HCT116 (cell line): ENCODE results near the gene ATM. TPM values are rescaled to one million over a fixed set of nuclear protein-coding genes. Genes with fewer than 3 reads are reported as not detected.

Source experiments
- ATAC-seq: fragments of 200-7000 bp; cut with Tn5 transposase; 2 replicates; pipeline ENCODE4 v1.9.1; 2020; ENCODE audit warnings: mild to moderate bottlenecking, moderate library complexity
- BruUV-seq: library from RNA; stranded (reverse); fragments of 400-500 nt; replicated peaks from 2 replicates; lab custom pipeline; 2021; lab: Mats Ljungman, UMichigan
- CTCF ChIA-PET: fragments of 300-600 bp; sonication (Branson Sonifier 250); formaldehyde crosslinking; loops from one replicate; lab custom pipeline; 2021; ENCODE audit warnings: antibody characterized with exemption; lab: Charles Lee
- POLR2A ChIA-PET: fragments of 300-600, 350-600 bp; sonication (Branson Sonifier 250); formaldehyde crosslinking; loops from one replicate; lab custom pipeline; 2021; ENCODE audit warnings: antibody characterized with exemption; lab: Charles Lee
- RAD21 ChIA-PET, 2 experiments: fragments of 300-600 bp; sonication (Branson Sonifier 250); formaldehyde crosslinking; loops; one replicate each; lab custom pipeline; 2023; ENCODE audit warnings: low total read pairs in 2 of 2; ENCODE audit not compliant: uncharacterized antibody in 2 of 2, unreplicated experiment in 2 of 2, low non-redundant PET in 1 of 2; lab: Charles Lee
- DNase-seq: peaks from one replicate; pipeline ENCODE4 v3.0.0-alpha.2; 2010; ENCODE audit warnings: low read depth, low spot score
- H2AFZ ChIP-seq: fragments of 200-600 bp; shearing (Covaris generic), sonication (generic); 2 replicates; pipeline ENCODE4 v1.6.1; 2017; ENCODE audit warnings: low read depth, mixed run types, mixed read lengths, antibody characterized with exemption, low read length; ENCODE audit not compliant: poor library complexity, severe bottlenecking
- H3K27ac ChIP-seq: 2 replicates; pipeline ENCODE4 v1.5.1; 2012; ENCODE audit warnings: low read depth, low read length
- H3K27me3 ChIP-seq: fragments of 200-600 bp; sonication (generic); 2 replicates; pipeline ENCODE4 v1.6.1; 2016; ENCODE audit warnings: mixed run types, low read length, mixed read lengths; ENCODE audit not compliant: insufficient read depth
- H3K36me3 ChIP-seq, 2 experiments: fragments of 200-500 bp in 1 of 2; fragments of 200-600 bp in 1 of 2; sonication (Bioruptor generic) in 1 of 2; sonication (generic) in 1 of 2; 2 replicates each; pipeline versions ENCODE4 v1.5.1 to v1.6.1; 2014 to 2016; ENCODE audit warnings: low read length in 2 of 2, inconsistent platforms in 1 of 2, mixed read lengths in 1 of 2, mixed run types in 1 of 2; ENCODE audit not compliant: insufficient read depth in 2 of 2, control insufficient read depth in 1 of 2
- H3K4me1 ChIP-seq, 2 experiments: fragments of 200-600 bp in 1 of 2; sonication (generic) in 1 of 2; 2 replicates each; pipeline versions ENCODE4 v1.5.1 to v1.6.1; 2012 to 2017; ENCODE audit warnings: low read length in 2 of 2, inconsistent platforms in 1 of 2, mild to moderate bottlenecking in 1 of 2, mixed read lengths in 1 of 2, mixed run types in 1 of 2, moderate library complexity in 1 of 2; ENCODE audit not compliant: insufficient read depth in 2 of 2, control insufficient read depth in 1 of 2
- H3K4me2 ChIP-seq: fragments of 200-600 bp; sonication (generic); 2 replicates; pipeline ENCODE4 v1.6.1; 2017; ENCODE audit warnings: mixed run types, low read length, mixed read lengths
- H3K4me3 ChIP-seq, 2 experiments: fragments of 200-600 bp in 1 of 2; sonication (generic) in 1 of 2; replicated peaks in 1 of 2; 2 replicates each; pipeline ENCODE4 v1.5.1; 2011 to 2016; ENCODE audit warnings: low read length in 2 of 2, control low read depth in 1 of 2, low read depth in 1 of 2, mild to moderate bottlenecking in 1 of 2, mixed read lengths in 1 of 2, mixed run types in 1 of 2
- H3K79me2 ChIP-seq: fragments of 200-600 bp; sonication (generic); 2 replicates; pipeline ENCODE4 v1.6.1; 2017; ENCODE audit warnings: mild to moderate bottlenecking, mixed run types, low read length, moderate library complexity, mixed read lengths; ENCODE audit not compliant: insufficient read depth
- H3K9ac ChIP-seq: fragments of 200-600 bp; sonication (generic); 2 replicates; pipeline ENCODE4 v1.6.1; 2016; ENCODE audit warnings: low read length, mixed read lengths
- H3K9me2 ChIP-seq: fragments of 200-600 bp; sonication (generic), shearing (Covaris generic); 2 replicates; pipeline ENCODE4 v1.6.1; 2017; ENCODE audit warnings: mixed run types, mild to moderate bottlenecking, moderate library complexity; ENCODE audit not compliant: insufficient read depth
- H3K9me3 ChIP-seq, 2 experiments: fragments of 200-500 bp in 1 of 2; fragments of 200-600 bp in 1 of 2; sonication (Bioruptor generic) in 1 of 2; sonication (generic) in 1 of 2; 2 replicates each; pipeline ENCODE4 v1.6.1; 2014 to 2017; ENCODE audit warnings: low read length in 2 of 2, mixed read lengths in 2 of 2, inconsistent platforms in 1 of 2, low read depth in 1 of 2, mild to moderate bottlenecking in 1 of 2, mixed run types in 1 of 2, moderate library complexity in 1 of 2; ENCODE audit not compliant: control insufficient read depth in 1 of 2, insufficient read depth in 1 of 2
- H4K20me1 ChIP-seq: fragments of 200-600 bp; sonication (generic), shearing (Covaris generic); 2 replicates; pipeline ENCODE4 v1.6.1; 2017; ENCODE audit warnings: mixed run types, mild to moderate bottlenecking, moderate library complexity; ENCODE audit not compliant: insufficient read depth
- FOSL1 ChIP-seq: IDR thresholded peaks from 2 replicates; pipeline ENCODE4 v1.6.1; 2012; ENCODE audit warnings: low read depth
- MAX ChIP-seq: IDR thresholded peaks from 2 replicates; pipeline ENCODE4 v1.6.1; 2012
- RAD21 ChIP-seq: IDR thresholded peaks from 2 replicates; pipeline ENCODE4 v1.6.1; 2012; ENCODE audit warnings: low read depth, mild to moderate bottlenecking
- REST ChIP-seq: IDR thresholded peaks from 2 replicates; pipeline ENCODE4 v1.6.1; 2012; ENCODE audit warnings: low read depth
- SIN3A ChIP-seq: IDR thresholded peaks from 2 replicates; pipeline ENCODE4 v1.6.1; 2012; ENCODE audit warnings: low read depth
- YY1 ChIP-seq: IDR thresholded peaks from 2 replicates; pipeline ENCODE4 v1.6.1; 2011; ENCODE audit warnings: low read length, low read depth, moderate library complexity, mild to moderate bottlenecking; ENCODE audit not compliant: insufficient replicate concordance; ENCODE audit errors: extremely low read depth
- intact Hi-C: fragments of 100-400 bp; cut with micrococcal nuclease; formaldehyde crosslinking; loops from 2 replicates; pipeline ENCODE4 v1.10.0; 2022
- total RNA-seq: library from RNA; stranded (reverse); gene quantifications from one replicate; pipeline ENCODE4 v1.2.1, GENCODE V29; 2021; ENCODE audit not compliant: unreplicated experiment

Gene ATM
- total RNA-seq, 1 experiment from 2014 or later, result 32.2 TPM

- TF ChIP-seq RAD21 (no peak), MAX (no peak), REST (no peak), YY1 (no peak)
Measured at GRCh38 chr11:108319541-108320145, 96.8 kb downstream of the ATM start (continued).

GRCh38 chr11:108322666-108323065 lies 99.8 kb downstream of the ATM start:
- H3K4me1 ChIP-seq, result 0 out of 4 replicates have a peak, but pooled peaks cover 0 to 3% of the 10 kb centered on the region in 2 experiments
- no peak overlapping the region for H3K27ac ChIP-seq
- ChIA-PET CTCF (no interaction called here), RAD21 (no interaction called here), POLR2A (no interaction called here)
- H3K9ac ChIP-seq, result no peak overlapping the region
- TF ChIP-seq MAX, result no peak
- TF ChIP-seq FOSL1, result no peak
- no peak for TF ChIP-seq SIN3A
- no peak for TF ChIP-seq YY1
- intact Hi-C loops, result no loop called here
- peaks cover 8 to 9% of the 10 kb centered on the region in 2 experiments; a peak in 2 of 4 replicates for H3K36me3 ChIP-seq
- ATAC-seq (no peak), DNase-seq (no peak)
- no peak overlapping the region for H2AFZ ChIP-seq
- H3K9me2 ChIP-seq, result no peaks in the 10 kb centered on the region
- H3K9me3 ChIP-seq, result no peaks in the 10 kb centered on the region
- H3K27me3 ChIP-seq, result no peaks in the 10 kb centered on the region
- no peak overlapping the region for H3K4me3 ChIP-seq
- no peaks in the 10 kb centered on the region for H3K79me2 ChIP-seq
- H3K4me2 ChIP-seq, result no peak overlapping the region
- H4K20me1 ChIP-seq, result no peaks in the 10 kb centered on the region
- BruUV-seq, result no TSS peak
